ENCODE results near the gene EIF4EBP2.

Gene EIF4EBP2

DNA sequence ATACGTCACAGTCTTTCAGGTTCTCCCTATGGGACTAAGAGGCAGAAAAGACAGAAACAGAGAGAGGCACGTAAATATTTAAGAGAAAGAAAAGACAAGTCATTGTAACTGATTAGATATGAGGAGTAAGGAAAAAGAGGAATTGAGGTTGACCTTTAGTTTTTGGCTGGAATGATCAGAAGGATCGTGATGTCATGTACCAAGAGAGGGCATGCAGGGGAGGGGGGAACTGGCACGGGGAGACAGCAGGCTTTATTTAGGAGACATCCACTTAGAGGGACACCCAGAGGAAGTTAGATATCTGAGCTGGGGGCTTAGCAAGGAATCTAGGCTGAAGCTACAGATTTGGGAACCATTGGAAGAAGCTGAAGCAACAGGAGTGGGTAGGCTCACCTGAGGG is 12.3 kb upstream of the EIF4EBP2 start:
- no peak overlapping the region for H3K4ac ChIP-seq (ENCODE audit: low read length)
- H3K4me1 ChIP-seq (ENCODE audit: control insufficient read depth in 2 of 2, insufficient read depth in 1 of 2, low read depth in 1 of 2, low read length in 2 of 2), result no peaks in the 10 kb centered on the region
- peaks cover 0 to 9% (median 0%) of the 10 kb centered on the region in 3 experiments for H3K27me3 ChIP-seq (ENCODE audit: control insufficient read depth in 3 of 3, insufficient read depth in 3 of 3, low read depth in 1 of 3, low read length in 3 of 3)
- H2BK120ac ChIP-seq (ENCODE audit: low read depth, low read length), result no peak overlapping the region
- H3K79me1 ChIP-seq (ENCODE audit: low read depth, low read length), result no peaks in the 10 kb centered on the region
- no peak for DNase-seq (ENCODE audit: low spot score)
- H3K9ac ChIP-seq (ENCODE audit: low read depth, low read length, poor library complexity), result no peak overlapping the region
- H2BK5ac ChIP-seq (ENCODE audit: low read length), result no peak overlapping the region
- H4K8ac ChIP-seq (ENCODE audit: low read depth, low read length), result no peak overlapping the region
- no peaks in the 10 kb centered on the region for H3K36me3 ChIP-seq (replicated peaks in 1 of 2; ENCODE audit: control insufficient read depth in 2 of 2, insufficient read depth in 2 of 2, low read length in 2 of 2)
- no peak overlapping the region for H2BK12ac ChIP-seq (ENCODE audit: low read length)
- H3K18ac ChIP-seq (ENCODE audit: low read length), result no peak overlapping the region
- no peak overlapping the region for H2AK5ac ChIP-seq (ENCODE audit: low read depth, low read length)
- no peaks in the 10 kb centered on the region for H3K9me3 ChIP-seq (replicated peaks in 1 of 2; ENCODE audit: control insufficient read depth in 2 of 2, insufficient read depth in 1 of 2, low read depth in 1 of 2, low read length in 2 of 2)
- no CpG with 5 or more reads among the region's 4 CpGs for WGBS, 2 donors (ENCODE audit: extremely low coverage in 2 of 2, insufficient read length in 2 of 2, insufficient replicate concordance in 1 of 2)
- no peak overlapping the region for H2BK15ac ChIP-seq (ENCODE audit: low read length)
- no peak overlapping the region for H3K4me3 ChIP-seq (ENCODE audit: low read length in 2 of 2)
- no peak overlapping the region for H3K4me2 ChIP-seq (ENCODE audit: insufficient read depth, low read length, poor library complexity, severe bottlenecking)
- no peak overlapping the region for H3K27ac ChIP-seq (replicated peaks; ENCODE audit: low read length)
- no peak overlapping the region for H3K14ac ChIP-seq (ENCODE audit: low read length)
- H4K91ac ChIP-seq (ENCODE audit: low read depth, low read length, poor library complexity), result no peak overlapping the region
- no peak overlapping the region for H3K23ac ChIP-seq (ENCODE audit: low read depth, low read length, poor library complexity)
- no peak overlapping the region for H2AFZ ChIP-seq (ENCODE audit: low read length)

DNA sequence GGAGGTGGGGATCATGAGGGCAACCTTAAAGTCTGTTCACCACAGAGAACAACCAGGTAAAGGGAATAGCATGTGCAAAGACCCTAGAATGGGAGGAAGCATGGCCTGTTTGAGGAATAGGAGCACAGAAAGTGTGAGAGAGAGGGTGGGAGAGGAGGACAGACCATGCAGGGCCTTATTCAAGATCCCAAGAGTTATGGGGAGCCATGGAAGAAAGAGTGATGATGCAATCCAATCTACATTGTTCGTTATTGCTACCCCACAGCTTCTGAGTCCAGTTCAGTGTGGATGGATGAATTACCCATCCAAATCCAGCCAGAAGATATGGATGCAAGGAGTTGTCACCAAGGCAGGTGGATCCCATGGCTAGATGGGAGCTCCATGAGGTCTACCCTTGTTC is 7.8 kb upstream of the EIF4EBP2 start:
- no peak overlapping the region for H2BK120ac ChIP-seq (ENCODE audit: low read depth, low read length)
- no peak overlapping the region for H4K8ac ChIP-seq (ENCODE audit: low read depth, low read length)
- no peaks in the 10 kb centered on the region for H3K79me1 ChIP-seq (ENCODE audit: low read depth, low read length)
- no peaks in the 10 kb centered on the region for H3K9me3 ChIP-seq (replicated peaks in 1 of 2; ENCODE audit: control insufficient read depth in 2 of 2, insufficient read depth in 1 of 2, low read depth in 1 of 2, low read length in 2 of 2)
- H3K4me2 ChIP-seq (ENCODE audit: insufficient read depth, low read length, poor library complexity, severe bottlenecking), result no peak overlapping the region
- WGBS, 2 donors (ENCODE audit: extremely low coverage in 2 of 2, insufficient read length in 2 of 2, insufficient replicate concordance in 1 of 2), result no CpG with 5 or more reads among the region's 1 CpG
- no peak overlapping the region for H2BK15ac ChIP-seq (ENCODE audit: low read length)
- no peak overlapping the region for H3K18ac ChIP-seq (ENCODE audit: low read length)
- no peak overlapping the region for H3K27ac ChIP-seq (replicated peaks; ENCODE audit: low read length)
- H3K4me3 ChIP-seq (ENCODE audit: low read length in 2 of 2), result no peak overlapping the region
- peaks cover 0 to 11% (median 0%) of the 10 kb centered on the region in 3 experiments for H3K27me3 ChIP-seq (ENCODE audit: control insufficient read depth in 3 of 3, insufficient read depth in 3 of 3, low read depth in 1 of 3, low read length in 3 of 3)
- no peak overlapping the region for H2AK5ac ChIP-seq (ENCODE audit: low read depth, low read length)
- no peak overlapping the region for H3K9ac ChIP-seq (ENCODE audit: low read depth, low read length, poor library complexity)
- H3K4ac ChIP-seq (ENCODE audit: low read length), result no peak overlapping the region
- no peaks in the 10 kb centered on the region for H3K4me1 ChIP-seq (ENCODE audit: control insufficient read depth in 2 of 2, insufficient read depth in 1 of 2, low read depth in 1 of 2, low read length in 2 of 2)
- no peak overlapping the region for H2AFZ ChIP-seq (ENCODE audit: low read length)
- DNase-seq (ENCODE audit: low spot score), result no peak
- H3K23ac ChIP-seq (ENCODE audit: low read depth, low read length, poor library complexity), result no peak overlapping the region
- H2BK12ac ChIP-seq (ENCODE audit: low read length), result no peak overlapping the region
- no peak overlapping the region for H3K14ac ChIP-seq (ENCODE audit: low read length)
- H2BK5ac ChIP-seq (ENCODE audit: low read length), result no peak overlapping the region
- no peaks in the 10 kb centered on the region for H3K36me3 ChIP-seq (replicated peaks in 1 of 2; ENCODE audit: control insufficient read depth in 2 of 2, insufficient read depth in 2 of 2, low read length in 2 of 2)
- no peak overlapping the region for H4K91ac ChIP-seq (ENCODE audit: low read depth, low read length, poor library complexity)

DNA sequence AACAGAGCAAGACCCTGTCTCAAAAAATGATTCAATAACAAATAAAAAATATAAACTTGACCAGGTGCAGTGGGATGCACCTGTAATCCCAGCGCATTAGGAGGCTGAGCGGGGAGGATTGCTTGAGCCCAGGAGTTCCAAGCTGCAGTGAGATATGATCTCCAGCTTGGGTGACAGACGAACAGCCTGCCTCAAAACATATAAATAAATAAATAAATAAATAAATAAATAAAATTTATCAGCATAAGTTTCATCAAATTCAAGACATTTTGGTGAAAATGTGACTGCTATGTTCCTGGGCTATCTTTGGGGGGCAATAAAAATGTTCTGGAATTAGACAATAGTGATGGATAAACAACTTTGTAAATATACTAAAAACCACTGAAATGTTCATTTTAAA is 4.8 kb upstream of the EIF4EBP2 start:
- Histone ChIP-seq H2AK5ac (ENCODE audit: low read depth, low read length) (no peak overlapping the region), H3K14ac (ENCODE audit: low read length) (no peak overlapping the region), H2BK120ac (ENCODE audit: low read depth, low read length) (no peak overlapping the region), H3K27ac (replicated peaks; ENCODE audit: low read length) (no peak overlapping the region), H3K4me2 (ENCODE audit: insufficient read depth, low read length, poor library complexity, severe bottlenecking) (no peak overlapping the region), H2AFZ (ENCODE audit: low read length) (no peak overlapping the region), H3K9ac (ENCODE audit: low read depth, low read length, poor library complexity) (no peak overlapping the region), H3K36me3 (replicated peaks in 1 of 2; ENCODE audit: control insufficient read depth in 2 of 2, insufficient read depth in 2 of 2, low read length in 2 of 2) (no peaks in the 10 kb centered on the region), H3K27me3 (ENCODE audit: control insufficient read depth in 3 of 3, insufficient read depth in 3 of 3, low read depth in 1 of 3, low read length in 3 of 3) (peaks cover 0 to 11% (median 0%) of the 10 kb centered on the region in 3 experiments), H3K4me1 (ENCODE audit: control insufficient read depth in 2 of 2, insufficient read depth in 1 of 2, low read depth in 1 of 2, low read length in 2 of 2) (no peaks in the 10 kb centered on the region), H3K18ac (ENCODE audit: low read length) (no peak overlapping the region), H3K4me3 (ENCODE audit: low read length in 2 of 2) (no peak overlapping the region), H2BK12ac (ENCODE audit: low read length) (no peak overlapping the region), H2BK15ac (ENCODE audit: low read length) (no peak overlapping the region), H3K4ac (ENCODE audit: low read length) (no peak overlapping the region), H3K79me1 (ENCODE audit: low read depth, low read length) (peaks cover under 1% of the 10 kb centered on the region), H3K9me3 (replicated peaks in 1 of 2; ENCODE audit: control insufficient read depth in 2 of 2, insufficient read depth in 1 of 2, low read depth in 1 of 2, low read length in 2 of 2) (no peaks in the 10 kb centered on the region), H4K8ac (ENCODE audit: low read depth, low read length) (no peak overlapping the region), H3K23ac (ENCODE audit: low read depth, low read length, poor library complexity) (no peak overlapping the region), H2BK5ac (ENCODE audit: low read length) (no peak overlapping the region), H4K91ac (ENCODE audit: low read depth, low read length, poor library complexity) (no peak overlapping the region)
- no peak for DNase-seq (ENCODE audit: low spot score)
- no CpG with 5 or more reads among the region's 3 CpGs for WGBS, 2 donors (ENCODE audit: extremely low coverage in 2 of 2, insufficient read length in 2 of 2, insufficient replicate concordance in 1 of 2)

DNA sequence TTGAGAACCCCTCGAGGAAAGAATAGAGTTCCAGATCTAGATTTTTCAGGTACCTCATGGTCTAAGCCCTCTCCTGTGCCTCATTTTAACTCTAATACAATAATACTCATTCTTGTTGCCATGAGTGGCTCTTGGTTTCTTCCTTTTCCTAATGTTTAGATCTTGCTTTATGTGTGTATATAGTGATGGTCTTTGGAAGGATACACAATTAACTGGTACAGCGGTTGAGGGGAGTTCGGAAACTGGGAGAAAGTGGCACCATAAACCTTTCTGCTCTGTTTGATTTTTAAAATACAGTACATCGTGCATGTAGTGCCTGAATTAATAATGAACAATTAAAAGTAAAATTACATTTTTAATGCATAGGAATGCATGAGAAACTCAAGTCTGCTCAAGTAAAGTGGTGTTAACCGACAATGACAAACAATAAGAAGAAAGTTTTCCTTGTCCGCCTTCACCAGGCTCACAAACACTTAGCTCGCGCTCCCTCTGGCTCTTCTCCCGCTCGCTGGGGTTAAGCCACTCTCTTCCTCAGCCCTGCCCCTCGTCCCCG is 386 bp upstream of the EIF4EBP2 start:
- Histone ChIP-seq H3K4me3 (ENCODE audit: low read length in 2 of 2) (peak overlapping the region in 1 of 2 donors; percentile 98), H4K91ac (ENCODE audit: low read depth, low read length, poor library complexity) (no peak overlapping the region), H2AFZ (ENCODE audit: low read length) (peak overlapping the region; percentile 83), H4K8ac (ENCODE audit: low read depth, low read length) (no peak overlapping the region), H3K14ac (ENCODE audit: low read length) (no peak overlapping the region), H3K9me3 (replicated peaks in 1 of 2; ENCODE audit: control insufficient read depth in 2 of 2, insufficient read depth in 1 of 2, low read depth in 1 of 2, low read length in 2 of 2) (peaks cover 2 to 10% of the 10 kb centered on the region in 2 donors), H2BK5ac (ENCODE audit: low read length) (no peak overlapping the region), H2BK15ac (ENCODE audit: low read length) (no peak overlapping the region), H3K27me3 (ENCODE audit: control insufficient read depth in 3 of 3, insufficient read depth in 3 of 3, low read depth in 1 of 3, low read length in 3 of 3) (no peaks in the 10 kb centered on the region), H2BK12ac (ENCODE audit: low read length) (no peak overlapping the region), H3K4me1 (ENCODE audit: control insufficient read depth in 2 of 2, insufficient read depth in 1 of 2, low read depth in 1 of 2, low read length in 2 of 2) (peaks cover 3 to 6% of the 10 kb centered on the region in 2 donors), H3K36me3 (replicated peaks in 1 of 2; ENCODE audit: control insufficient read depth in 2 of 2, insufficient read depth in 2 of 2, low read length in 2 of 2) (peaks cover 2 to 17% of the 10 kb centered on the region in 2 donors), H3K4me2 (ENCODE audit: insufficient read depth, low read length, poor library complexity, severe bottlenecking) (no peak overlapping the region), H3K23ac (ENCODE audit: low read depth, low read length, poor library complexity) (peak overlapping the region; percentile 98), H3K27ac (replicated peaks; ENCODE audit: low read length) (no peak overlapping the region), H3K79me1 (ENCODE audit: low read depth, low read length) (peaks cover 3% of the 10 kb centered on the region), H2BK120ac (ENCODE audit: low read depth, low read length) (no peak overlapping the region), H3K4ac (ENCODE audit: low read length) (no peak overlapping the region), H3K18ac (ENCODE audit: low read length) (no peak overlapping the region), H3K9ac (ENCODE audit: low read depth, low read length, poor library complexity) (no peak overlapping the region), H2AK5ac (ENCODE audit: low read depth, low read length) (no peak overlapping the region)
- DNase-seq (ENCODE audit: low spot score), result no peak
- WGBS, 2 donors (ENCODE audit: extremely low coverage in 2 of 2, insufficient read length in 2 of 2, insufficient replicate concordance in 1 of 2), result no CpG with 5 or more reads among the region's 12 CpGs
